Psoas muscle (tissue), 8 donors: ENCODE data around the gene WBP1L. TPM values are rescaled to one million over a fixed set of nuclear protein-coding genes. Genes with fewer than 3 reads are reported as not detected.

Source experiments
- ATAC-seq, 4 donors: fragments of 200-7000 bp; cut with Tn5 transposase; one replicate each; pipeline ENCODE4 v1.9.1; 2020; ENCODE audit warnings: moderate library complexity in 3 of 4, mild to moderate bottlenecking in 2 of 4
- DNase-seq, 2 donors: peaks; one replicate each; pipeline ENCODE4 v3.0.0-alpha.2; 2020
- H3K27ac ChIP-seq: fragments of 200-600 bp; one replicate; pipeline ENCODE4 v1.8.0; 2022
- H3K27me3 ChIP-seq, 3 donors: fragments of 200-600 bp in 1 of 3; one replicate each; pipeline versions ENCODE4 v1.6.1 to v1.8.0; 2013 to 2022; ENCODE audit warnings: low read length in 2 of 3, mild to moderate bottlenecking in 2 of 3, moderate library complexity in 1 of 3; ENCODE audit not compliant: insufficient read depth in 3 of 3
- H3K36me3 ChIP-seq, 2 donors: fragments of 200-600 bp in 1 of 2; one replicate each; pipeline versions ENCODE4 v1.6.1 to v1.8.0; 2013 to 2022; ENCODE audit warnings: low read depth in 1 of 2, mild to moderate bottlenecking in 1 of 2, moderate library complexity in 1 of 2; ENCODE audit not compliant: insufficient read depth in 1 of 2
- H3K4me1 ChIP-seq: fragments of 200-600 bp; one replicate; pipeline ENCODE4 v1.8.0; 2022
- H3K4me3 ChIP-seq: fragments of 200-600 bp; one replicate; pipeline ENCODE4 v1.8.0; 2022; ENCODE audit warnings: mild to moderate bottlenecking
- H3K9me3 ChIP-seq: fragments of 200-600 bp; one replicate; pipeline ENCODE4 v1.8.0; 2022
- WGBS, 3 donors: extraction: QIAGEN DNeasy Blood & Tissue Kit; methylation state at CpG; one replicate each; pipeline versions ENCODE4 v1.1.6 to v1.1.7; 2013; 5-methylcytosine and 5-hydroxymethylcytosine counted together
- intact Hi-C, 2 donors: fragments of 100-400 bp; cut with DNase I; formaldehyde crosslinking; loops; one replicate each; pipeline versions ENCODE4 v1.11.0 to v1.14.2; 2022
- polyA plus RNA-seq, 3 donors: library from polyadenylated mRNA; stranded (reverse); fragments of 200-250 nt; gene quantifications; one replicate each; pipeline ENCODE4 v1.2.3, GENCODE V29; 2013
- total RNA-seq, 4 donors: library from RNA; stranded (reverse); fragmentation: NEBNext Ultra II Directional in 2 of 4; extraction: Animal tissue kit (Norgen Biotek cat#: 25700) in 2 of 4; gene quantifications; one replicate each; pipeline versions ENCODE4 v1.2.1 to v1.2.4, GENCODE V29; 2021 to 2023
- TF ChIP-seq, protein P1 (sequence below): fragments of 200-600 bp; IDR thresholded peaks from one replicate; pipeline ENCODE4 v1.8.0; 2022; ENCODE audit warnings: antibody characterized with exemption
- donor health status: healthy with polysubstance abuse.
- donor health status: DM: no; HTN: no; CAD: no; lungs with moderate emphysema.
- donor health status: Bipolar disorder and iron deficiency.
- donor health status: healthy.
- donor health status: DM: yes; HTN: yes; CAD: no.
- donor health status: DM: no; HTN: no; CAD: no.
- donor health status: DM: no; HTN: no; CAD: no.
- donor health status: DM: yes; HTN: yes; CAD: no.

WBP1L gene
- total and polyA plus RNA-seq, 7 donors = 26.4 to 77.2 (median 54.1) TPM

DNA sequence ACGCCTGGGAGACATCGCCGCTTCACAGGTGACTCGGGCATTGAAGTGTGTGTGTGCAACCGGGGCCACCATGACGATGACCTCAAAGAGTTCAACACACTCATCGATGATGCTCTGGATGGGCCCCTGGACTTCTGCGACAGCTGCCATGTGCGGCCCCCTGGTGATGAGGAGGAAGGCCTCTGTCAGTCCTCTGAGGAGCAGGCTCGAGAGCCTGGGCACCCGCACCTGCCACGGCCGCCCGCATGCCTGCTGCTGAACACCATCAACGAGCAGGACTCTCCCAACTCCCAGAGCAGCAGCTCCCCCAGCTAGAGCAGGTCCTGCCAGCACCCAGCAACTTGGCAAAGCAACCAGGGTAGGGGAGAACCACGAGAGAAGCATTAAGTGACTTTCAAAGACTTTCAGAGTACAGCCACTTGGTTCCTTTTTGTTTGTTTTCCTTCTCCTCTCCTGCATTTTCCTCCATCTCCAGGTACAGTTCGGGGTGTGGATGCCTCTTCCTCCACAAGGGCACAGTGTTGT, 69.3 kb downstream of the WBP1L start:
- peaks cover 46% of the 10 kb centered on the region for H3K4me1 ChIP-seq
- intact Hi-C loops = loop anchor here in 1 of 2 donors (5.0 kb wide), 3 partner anchors 46 to 81 kb away; no protein-coding TSS in a partner anchor

DNA sequence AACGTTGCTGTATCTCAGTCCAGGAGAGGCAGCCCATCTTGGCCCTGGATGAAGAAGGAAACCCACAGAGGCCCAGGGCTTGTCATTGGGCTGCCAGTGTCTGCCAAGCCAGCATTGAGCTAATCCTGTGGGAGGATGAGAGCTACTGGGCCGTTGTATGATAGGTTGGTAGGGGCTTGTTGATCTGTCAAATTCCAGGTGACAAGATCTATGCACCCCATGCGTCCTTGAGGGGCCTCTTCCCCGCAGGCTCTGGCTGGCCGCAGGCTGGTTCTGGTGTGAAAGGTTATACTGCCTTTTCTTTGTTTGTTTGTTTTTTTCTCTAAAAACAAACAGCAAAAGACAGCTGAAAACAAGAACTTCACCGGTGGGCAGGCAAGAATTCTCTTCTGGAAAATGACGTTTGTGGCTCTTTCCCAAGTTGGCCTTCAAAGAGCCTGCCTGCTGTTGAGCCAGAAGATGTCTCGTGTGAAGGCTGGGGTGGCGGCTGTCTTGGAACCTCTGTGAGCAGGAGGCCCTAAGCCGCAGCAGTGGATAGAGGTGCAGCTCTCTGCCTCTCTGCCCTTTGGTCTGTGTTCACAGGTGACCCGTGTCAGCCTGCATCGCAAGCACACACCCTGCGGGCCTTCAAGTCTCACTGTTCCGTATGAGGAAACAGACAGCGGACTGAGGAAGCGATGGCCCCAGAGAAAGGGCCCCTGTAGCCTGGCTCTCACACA, 70.1 kb downstream of the WBP1L start:
- ATAC-seq (peak in 3 of 4 donors; percentile 13 to 23 (median 16)), DNase-seq (peak in 1 of 2 donors; percentile 40)
- WGBS, 3 donors = 63 to 72% (median 66%) methylated on average over 16 of the region's 16 CpGs
- H3K4me3 ChIP-seq = no peak overlapping the region
- H3K9me3 ChIP-seq = no peaks in the 10 kb centered on the region
- H3K4me1 ChIP-seq = peaks cover 42% of the 10 kb centered on the region
- intact Hi-C loops = loop anchor here in 1 of 2 donors (5.0 kb wide), 3 partner anchors 47 to 82 kb away; no protein-coding TSS in a partner anchor
- TF ChIP-seq, protein P1, sequence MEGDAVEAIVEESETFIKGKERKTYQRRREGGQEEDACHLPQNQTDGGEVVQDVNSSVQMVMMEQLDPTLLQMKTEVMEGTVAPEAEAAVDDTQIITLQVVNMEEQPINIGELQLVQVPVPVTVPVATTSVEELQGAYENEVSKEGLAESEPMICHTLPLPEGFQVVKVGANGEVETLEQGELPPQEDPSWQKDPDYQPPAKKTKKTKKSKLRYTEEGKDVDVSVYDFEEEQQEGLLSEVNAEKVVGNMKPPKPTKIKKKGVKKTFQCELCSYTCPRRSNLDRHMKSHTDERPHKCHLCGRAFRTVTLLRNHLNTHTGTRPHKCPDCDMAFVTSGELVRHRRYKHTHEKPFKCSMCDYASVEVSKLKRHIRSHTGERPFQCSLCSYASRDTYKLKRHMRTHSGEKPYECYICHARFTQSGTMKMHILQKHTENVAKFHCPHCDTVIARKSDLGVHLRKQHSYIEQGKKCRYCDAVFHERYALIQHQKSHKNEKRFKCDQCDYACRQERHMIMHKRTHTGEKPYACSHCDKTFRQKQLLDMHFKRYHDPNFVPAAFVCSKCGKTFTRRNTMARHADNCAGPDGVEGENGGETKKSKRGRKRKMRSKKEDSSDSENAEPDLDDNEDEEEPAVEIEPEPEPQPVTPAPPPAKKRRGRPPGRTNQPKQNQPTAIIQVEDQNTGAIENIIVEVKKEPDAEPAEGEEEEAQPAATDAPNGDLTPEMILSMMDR = no peak
- peak overlapping the region; percentile 89 for H3K27ac ChIP-seq
- H3K27me3 ChIP-seq = no peaks in the 10 kb centered on the region
- H3K36me3 ChIP-seq = peaks cover 0 to 61% of the 10 kb centered on the region in 2 donors

More for the DNA sequence above, 69.3 kb downstream of the WBP1L start:
- peak overlapping the region; percentile 89 for H3K27ac ChIP-seq
- H3K4me3 ChIP-seq = no peak overlapping the region
- ATAC-seq (peak in 1 of 4 donors; percentile 33), DNase-seq (no peak)
- TF ChIP-seq, protein P1 = no peak
- WGBS, 3 donors = 77 to 85% (median 80%) methylated on average over 17 of the region's 17 CpGs
- peaks cover 0 to 61% of the 10 kb centered on the region in 2 donors for H3K36me3 ChIP-seq
- H3K9me3 ChIP-seq = no peaks in the 10 kb centered on the region
- no peaks in the 10 kb centered on the region for H3K27me3 ChIP-seq

DNA sequence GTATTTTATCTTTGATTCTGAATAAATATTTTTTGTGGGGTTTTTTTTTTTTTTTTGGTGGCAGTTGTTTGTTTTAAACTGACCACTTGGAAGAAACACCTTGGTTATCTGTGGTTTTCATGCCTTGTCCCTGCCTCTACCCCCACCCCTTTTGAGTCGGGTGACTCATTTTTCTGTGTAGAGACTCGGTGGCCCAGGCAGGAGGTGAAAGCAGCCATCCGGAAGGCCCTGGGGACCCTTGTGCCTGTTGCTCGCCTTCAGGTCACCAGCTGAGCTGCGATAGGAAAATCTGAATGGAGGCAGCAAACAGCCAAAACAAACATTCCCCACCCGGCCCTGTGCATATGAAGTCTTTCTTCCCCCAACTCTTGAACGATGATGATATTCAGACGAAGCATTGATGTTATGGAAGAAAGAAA, 70.7 kb downstream of the WBP1L start:
- Histone ChIP-seq H3K27me3 (no peaks in the 10 kb centered on the region), H3K27ac (peak overlapping the region; percentile 89), H3K4me1 (peaks cover 42% of the 10 kb centered on the region), H3K9me3 (no peaks in the 10 kb centered on the region), H3K4me3 (no peak overlapping the region), H3K36me3 (peaks cover 0 to 60% of the 10 kb centered on the region in 2 donors)
- peak in 1 of 2 donors; percentile 48 for DNase-seq
- WGBS, 3 donors = 59 to 68% (median 66%) methylated on average over 8 of the region's 8 CpGs
- TF ChIP-seq, protein P1 = no peak
- ATAC-seq = no peak
- intact Hi-C loops = loop anchor here in 1 of 2 donors (5.0 kb wide), 3 partner anchors 47 to 82 kb away; no protein-coding TSS in a partner anchor

DNA sequence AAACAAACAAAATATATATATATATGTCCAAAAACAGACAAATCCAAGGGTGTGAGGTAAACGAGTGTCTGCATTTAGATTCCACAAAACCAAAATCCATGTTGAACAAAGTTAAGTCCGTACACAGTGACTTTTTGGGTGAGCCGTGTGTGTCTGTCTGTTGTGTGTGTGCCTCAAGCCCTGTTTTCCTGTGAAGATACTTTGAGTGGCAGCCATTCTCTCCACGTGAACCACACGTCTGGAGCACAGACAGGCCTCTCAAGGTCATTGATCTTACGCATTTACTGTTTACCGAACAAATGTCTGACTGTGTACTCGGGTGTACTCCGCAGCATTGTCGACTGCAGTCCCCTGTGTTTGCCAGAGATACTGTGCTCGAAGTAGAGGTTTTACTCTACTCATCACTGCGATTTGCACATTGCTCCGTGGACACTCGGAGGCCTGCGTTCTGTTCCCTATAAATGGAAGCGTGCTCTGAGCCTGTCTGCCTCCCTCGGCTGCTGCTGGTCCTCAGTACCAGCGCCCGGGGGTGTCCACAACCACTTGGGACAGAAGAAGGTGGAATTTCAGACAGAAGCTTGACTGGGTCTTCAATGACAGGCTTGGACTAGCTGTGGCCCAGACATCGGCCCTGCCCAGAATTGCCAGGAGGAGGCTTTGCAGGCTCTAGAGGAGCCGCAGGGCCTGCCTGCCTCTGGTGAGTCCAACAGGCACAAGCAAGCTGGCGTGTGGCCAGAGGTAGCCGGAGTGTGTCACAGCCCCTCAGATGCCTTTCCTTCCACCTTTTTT, 71.3 kb downstream of the WBP1L start:
- Histone ChIP-seq H3K27ac (peak overlapping the region; percentile 89), H3K4me3 (no peak overlapping the region)

More for the DNA sequence above, 71.3 kb downstream of the WBP1L start:
- H3K9me3 ChIP-seq = no peaks in the 10 kb centered on the region
- WGBS, 3 donors = 71 to 74% (median 73%) methylated on average over 23 of the region's 23 CpGs
- DNase-seq = peak; percentile 85 to 90
- no peaks in the 10 kb centered on the region for H3K27me3 ChIP-seq
- TF ChIP-seq, protein P1 = no peak
- ATAC-seq = peak; percentile 48 to 66 (median 50)
- peaks cover 42% of the 10 kb centered on the region for H3K4me1 ChIP-seq
- peaks cover 0 to 54% of the 10 kb centered on the region in 2 donors for H3K36me3 ChIP-seq
- intact Hi-C loops = loop anchor here (5.0 kb wide), 4 partner anchors 48 to 83 kb away; partner anchors contain the start of gene WBP1L (in 1 of the 2)
